Neural progenitor cell (in vitro differentiated cells): ENCODE measurements around the gene PDE4A.

Source experiments
- EZH2 ChIP-seq: fragments of 200-600 bp; sonication (generic); IDR thresholded peaks from 2 replicates; pipeline ENCODE4 v1.6.1; 2017; ENCODE audit warnings: antibody characterized with exemption, mild to moderate bottlenecking, moderate library complexity
- EZH2phosphoT487 ChIP-seq: fragments of 200-600 bp; sonication (generic); IDR thresholded peaks from 2 replicates; pipeline ENCODE4 v1.6.1; 2017; ENCODE audit warnings: antibody characterized with exemption
- TF ChIP-seq, protein P1 (sequence below): fragments of 200-600 bp; sonication (generic); IDR thresholded peaks from 2 replicates; pipeline ENCODE4 v1.5.1; 2017; ENCODE audit warnings: antibody characterized with exemption, mild to moderate bottlenecking

- TF ChIP-seq, protein P1, sequence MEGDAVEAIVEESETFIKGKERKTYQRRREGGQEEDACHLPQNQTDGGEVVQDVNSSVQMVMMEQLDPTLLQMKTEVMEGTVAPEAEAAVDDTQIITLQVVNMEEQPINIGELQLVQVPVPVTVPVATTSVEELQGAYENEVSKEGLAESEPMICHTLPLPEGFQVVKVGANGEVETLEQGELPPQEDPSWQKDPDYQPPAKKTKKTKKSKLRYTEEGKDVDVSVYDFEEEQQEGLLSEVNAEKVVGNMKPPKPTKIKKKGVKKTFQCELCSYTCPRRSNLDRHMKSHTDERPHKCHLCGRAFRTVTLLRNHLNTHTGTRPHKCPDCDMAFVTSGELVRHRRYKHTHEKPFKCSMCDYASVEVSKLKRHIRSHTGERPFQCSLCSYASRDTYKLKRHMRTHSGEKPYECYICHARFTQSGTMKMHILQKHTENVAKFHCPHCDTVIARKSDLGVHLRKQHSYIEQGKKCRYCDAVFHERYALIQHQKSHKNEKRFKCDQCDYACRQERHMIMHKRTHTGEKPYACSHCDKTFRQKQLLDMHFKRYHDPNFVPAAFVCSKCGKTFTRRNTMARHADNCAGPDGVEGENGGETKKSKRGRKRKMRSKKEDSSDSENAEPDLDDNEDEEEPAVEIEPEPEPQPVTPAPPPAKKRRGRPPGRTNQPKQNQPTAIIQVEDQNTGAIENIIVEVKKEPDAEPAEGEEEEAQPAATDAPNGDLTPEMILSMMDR, result no peak
- TF ChIP-seq EZH2 (no peak), EZH2phosphoT487 (no peak)
Measured at GRCh38 chr19:10418235-10418484, 2.2 kb upstream of the PDE4A start.
